GM18511 (cell line): ENCODE results near the gene TBC1D16.

ENCODE experiments used
- ATAC-seq: cut with Tn5 transposase; IDR thresholded peaks from one replicate; pipeline ENCODE4 v1.9.1; 2021; ENCODE audit warnings: mild to moderate bottlenecking, moderate library complexity; ENCODE audit not compliant: unreplicated experiment

TBC1D16 gene

GRCh38 chr17:79952901-79953300 lies 82.8 kb downstream of the TBC1D16 start:
- no peak for ATAC-seq

- ATAC-seq = no peak
Observed at GRCh38 chr17:79952265-79952877, 83.3 kb downstream of the TBC1D16 start.

DNA sequence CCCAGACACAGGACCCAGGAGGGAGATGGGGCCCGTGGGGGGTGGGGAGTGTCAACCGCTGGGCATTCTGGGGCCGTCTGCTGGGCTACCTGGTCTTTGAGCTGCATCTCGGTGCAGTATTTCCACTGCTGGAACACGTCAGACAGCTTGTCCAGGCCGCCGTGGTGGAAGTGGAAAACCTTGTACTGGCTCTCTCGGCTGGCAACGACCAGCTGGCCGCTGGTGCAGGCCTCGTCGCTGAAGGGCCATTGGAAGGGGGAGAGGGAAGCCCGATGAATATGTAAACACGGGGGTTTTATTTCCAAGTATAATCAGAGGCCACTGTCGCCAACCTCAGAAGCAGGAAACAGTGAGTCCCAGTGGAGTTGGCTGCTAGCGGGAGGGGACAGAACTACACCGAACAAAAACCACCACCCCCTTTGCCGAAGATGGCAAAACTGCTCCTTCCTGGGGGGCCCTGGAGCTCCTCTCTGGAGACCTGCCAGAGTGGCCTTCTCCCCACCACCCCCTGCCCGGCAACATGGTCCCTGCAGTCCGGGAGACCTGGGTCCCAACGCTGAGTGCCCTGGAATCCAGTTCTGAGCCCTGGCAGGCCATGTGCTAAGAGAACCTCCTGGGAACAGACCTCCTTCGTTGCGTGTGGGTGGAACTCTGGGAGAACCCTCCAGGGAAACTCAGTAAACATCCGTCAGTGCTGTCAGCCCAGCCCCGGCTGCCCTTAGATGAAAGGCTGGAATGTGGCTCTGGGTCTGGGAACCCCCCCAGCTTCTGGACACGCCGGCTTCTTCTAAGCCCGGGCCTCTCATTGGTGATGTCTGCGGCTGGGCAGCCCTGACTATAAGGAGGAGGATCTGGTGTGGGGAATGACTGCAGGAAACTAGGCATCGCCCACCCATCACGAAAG lies 84.1 kb downstream of the TBC1D16 start:
- ATAC-seq = no peak

DNA sequence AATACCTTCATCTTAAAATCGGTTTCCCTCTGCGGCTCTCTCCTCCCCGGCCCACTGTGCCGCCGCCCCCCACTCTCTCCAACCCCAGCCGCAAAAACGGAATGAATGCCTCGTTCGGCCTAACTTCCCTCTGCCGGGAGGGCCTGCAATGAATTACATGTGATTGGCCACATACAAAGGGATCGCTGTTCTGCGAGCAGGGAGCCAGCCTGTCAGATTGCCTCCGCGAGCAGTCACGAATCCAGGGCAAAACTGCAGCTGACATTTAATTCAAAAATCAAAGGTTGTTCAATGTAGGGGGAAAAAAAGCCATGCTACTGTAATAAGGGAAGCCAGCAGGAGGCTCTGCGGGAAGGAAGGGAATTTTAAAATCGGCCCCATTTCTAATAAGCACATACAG lies 84.9 kb downstream of the TBC1D16 start:
- ATAC-seq = no peak

DNA sequence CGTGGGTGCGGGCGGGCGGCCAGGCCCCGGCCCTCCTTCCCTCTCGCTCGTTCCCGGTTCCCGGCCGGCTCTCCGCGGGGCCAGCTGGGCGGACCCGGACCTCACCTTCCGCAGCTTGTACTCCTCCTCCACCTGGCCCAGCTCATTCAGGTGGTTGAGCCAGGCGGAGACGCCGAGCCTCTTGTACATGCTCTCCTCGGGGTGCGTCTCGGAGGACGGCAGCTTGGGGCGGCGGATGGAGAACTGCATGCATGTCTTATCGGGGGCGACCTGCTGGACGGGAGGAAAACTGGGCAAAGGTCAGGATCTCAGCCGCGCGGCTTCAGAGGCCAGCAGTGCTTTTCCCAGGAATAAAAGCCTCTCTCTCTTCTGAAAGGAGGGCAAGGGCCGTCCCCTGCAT lies 85.4 kb downstream of the TBC1D16 start:
- ATAC-seq = no peak

DNA sequence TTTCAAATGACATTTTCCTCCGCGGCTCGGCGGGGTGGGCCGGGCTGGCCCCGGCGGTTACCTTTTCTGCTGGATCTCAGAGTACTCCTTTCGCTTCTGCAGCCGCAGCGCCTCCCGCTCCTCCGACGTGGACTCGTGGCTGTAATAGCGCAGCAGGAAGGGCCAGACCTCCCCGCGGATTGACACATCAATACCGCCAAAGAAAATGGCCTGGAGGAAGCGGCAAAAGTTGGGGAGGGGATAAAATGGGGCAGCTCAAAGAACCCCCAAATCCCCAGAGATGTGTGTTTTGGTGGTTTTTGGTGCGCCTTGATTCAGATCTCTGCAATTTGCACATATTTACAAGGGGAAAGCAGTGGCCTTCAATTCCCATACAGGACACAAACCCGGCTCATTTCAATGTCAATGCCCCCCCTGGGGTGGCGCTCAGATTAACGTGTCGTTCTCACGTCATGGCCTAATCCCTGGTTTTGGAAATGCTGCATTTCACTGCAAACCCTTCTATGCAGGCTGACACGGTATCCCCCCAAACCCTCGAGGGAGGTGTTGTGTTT lies 85.9 kb downstream of the TBC1D16 start:
- ATAC-seq = no peak

DNA sequence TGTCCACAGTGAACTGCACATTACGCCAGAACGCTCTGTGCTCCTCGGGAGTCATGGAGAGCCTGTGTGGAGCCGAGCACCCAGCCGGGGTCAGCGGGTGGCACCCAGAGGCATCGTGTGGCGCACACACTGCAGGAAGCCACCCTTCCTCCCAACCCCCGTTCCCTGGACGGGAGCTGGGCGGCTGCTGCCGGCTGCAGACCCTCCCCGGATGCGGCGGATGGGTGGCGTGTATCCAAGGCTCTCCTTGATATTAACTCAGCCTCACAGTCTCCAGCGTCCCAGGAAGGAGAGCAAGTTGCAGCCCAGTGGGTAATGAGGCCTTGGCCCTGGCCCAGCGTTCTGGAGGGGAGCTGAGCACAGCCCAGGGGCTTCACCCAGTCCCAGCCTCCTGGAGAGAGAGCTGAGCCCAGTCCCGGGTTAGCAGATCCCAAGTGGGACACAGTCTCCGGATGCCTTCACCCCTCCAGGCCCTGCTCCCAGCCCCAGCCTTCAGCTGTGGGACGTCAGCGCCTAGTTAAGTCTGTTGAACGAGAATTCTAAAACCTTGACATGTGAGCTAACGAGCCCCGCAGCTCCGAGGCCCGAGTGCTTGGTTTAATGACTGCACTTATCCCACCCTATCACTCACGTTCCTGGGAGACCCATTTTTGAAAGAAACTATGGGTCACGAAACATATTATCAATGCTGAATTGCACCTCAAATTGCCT lies 86.6 kb downstream of the TBC1D16 start:
- ATAC-seq = no peak

- no peak for ATAC-seq
Observed at GRCh38 chr17:79948406-79948944, 87.2 kb downstream of the TBC1D16 start.

- ATAC-seq = no peak
Observed at GRCh38 chr17:79947351-79948031, 88.2 kb downstream of the TBC1D16 start.

DNA sequence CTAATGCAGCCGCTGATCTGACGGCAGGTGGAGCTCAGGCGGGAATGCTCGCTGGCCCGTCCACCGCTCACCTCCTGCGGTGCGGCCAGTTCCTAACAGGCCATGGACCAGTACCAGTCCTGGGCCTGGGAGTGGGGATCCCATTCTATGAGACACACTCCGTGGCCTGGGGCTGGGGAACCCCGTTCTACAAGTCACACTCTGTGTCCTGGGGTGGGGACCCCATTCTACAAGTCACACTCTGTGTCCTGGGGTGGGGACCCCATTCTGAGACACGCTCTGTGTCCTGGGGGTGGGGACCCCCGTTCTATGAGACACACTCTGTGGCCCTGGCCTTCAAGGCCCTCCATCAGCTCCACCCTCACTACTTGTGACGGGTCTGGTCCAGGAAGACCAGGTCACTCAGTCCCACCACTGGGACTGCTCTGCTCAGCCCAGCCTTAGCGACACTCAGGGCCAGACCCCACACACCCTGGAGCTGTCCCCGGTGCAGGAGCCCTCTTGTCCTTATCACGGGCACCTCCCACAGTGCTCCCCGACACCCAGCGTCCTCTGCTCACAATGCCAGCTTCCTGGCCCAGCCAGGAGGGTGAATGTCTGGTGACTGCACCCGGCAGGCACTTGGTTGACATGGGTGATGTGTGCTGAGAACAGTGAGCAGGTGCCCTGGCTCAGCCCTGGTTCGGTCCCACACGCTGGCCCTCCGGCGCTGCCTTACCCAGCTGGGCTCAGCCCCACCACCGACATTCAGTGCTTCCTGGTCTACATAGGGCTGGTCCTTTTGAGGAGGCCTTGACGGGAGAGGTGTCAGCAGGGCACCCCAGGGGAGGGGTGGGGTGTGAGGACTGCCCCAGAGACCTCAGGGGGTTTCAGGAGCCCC lies 89.1 kb downstream of the TBC1D16 start:
- ATAC-seq = no peak

DNA sequence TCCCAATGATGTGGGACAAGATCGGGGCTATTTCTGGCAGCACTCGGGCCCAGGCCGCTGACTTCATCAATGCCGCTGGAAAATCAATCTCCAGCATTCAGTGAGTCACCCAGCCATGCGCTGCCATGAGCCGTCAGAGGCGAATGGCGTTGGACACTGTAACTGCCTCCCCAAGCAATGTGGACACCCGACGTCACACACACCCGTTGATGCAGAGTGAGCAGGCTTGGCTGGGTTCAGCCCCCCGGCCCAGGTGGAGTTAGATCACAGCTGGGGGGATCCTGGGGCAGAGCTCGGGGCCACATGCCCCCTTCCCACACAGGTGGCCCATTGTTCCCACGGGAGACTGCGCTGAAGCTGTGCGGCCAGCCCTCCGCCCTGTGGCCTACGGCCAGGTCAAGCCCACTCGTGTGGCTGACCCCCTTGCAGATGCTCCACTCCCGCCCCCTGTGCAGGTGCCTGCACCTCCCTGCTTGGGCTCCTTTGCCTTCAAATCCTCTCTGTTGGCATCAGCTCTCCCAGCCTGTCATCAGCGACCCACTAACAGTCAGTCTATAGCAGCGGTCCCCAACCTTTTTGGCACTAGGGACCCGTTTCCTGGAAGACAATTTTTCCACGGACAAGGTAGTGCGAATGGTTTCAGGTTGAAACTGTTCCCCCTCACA lies 89.9 kb downstream of the TBC1D16 start:
- ATAC-seq = no peak

- ATAC-seq = no peak
Observed at GRCh38 chr17:79944821-79945391, 90.8 kb downstream of the TBC1D16 start.

- ATAC-seq = no peak
Observed at GRCh38 chr17:79944251-79944812, 91.3 kb downstream of the TBC1D16 start.

DNA sequence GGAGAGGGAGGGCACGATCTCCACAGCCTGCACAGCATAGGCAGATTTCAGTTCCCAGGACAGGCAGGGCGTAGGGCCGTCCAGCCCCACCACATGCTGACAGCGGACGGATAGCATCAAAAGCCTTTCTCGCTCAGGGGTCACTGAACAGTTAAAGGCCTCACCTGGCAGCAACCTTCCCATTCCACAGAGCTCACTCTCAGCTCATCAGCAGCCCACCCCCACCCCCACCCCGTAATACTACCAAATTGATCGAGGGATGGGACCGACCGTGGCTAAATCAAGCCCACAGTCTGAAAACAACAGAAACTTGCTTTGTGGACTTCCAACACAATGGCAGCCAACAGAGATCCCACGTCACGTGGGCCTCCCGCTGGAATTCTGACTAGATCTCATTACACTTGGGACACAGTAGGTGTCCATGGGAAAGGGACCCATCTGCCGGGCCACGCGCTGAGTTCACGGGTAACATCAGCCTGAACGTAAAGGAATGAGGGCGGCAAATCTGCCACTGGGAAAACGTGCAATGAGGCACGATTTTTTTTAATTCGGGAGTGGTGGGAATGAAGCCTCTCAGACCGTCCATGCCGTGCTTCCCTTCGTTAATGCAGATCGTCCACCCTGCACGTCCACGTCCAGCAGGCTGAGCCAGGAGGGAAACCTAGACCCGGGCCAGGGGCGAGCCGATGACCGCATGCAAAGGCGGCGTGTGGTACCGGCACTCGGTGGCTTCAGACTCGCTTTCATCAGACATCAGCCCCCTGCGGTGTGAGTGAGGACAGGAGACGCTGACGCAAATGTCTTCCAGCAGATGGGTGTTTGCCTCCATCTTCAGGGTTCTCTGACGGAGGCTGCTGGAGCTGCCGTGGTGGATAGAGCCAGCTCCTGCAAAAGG lies 92.1 kb downstream of the TBC1D16 start:
- no peak for ATAC-seq

DNA sequence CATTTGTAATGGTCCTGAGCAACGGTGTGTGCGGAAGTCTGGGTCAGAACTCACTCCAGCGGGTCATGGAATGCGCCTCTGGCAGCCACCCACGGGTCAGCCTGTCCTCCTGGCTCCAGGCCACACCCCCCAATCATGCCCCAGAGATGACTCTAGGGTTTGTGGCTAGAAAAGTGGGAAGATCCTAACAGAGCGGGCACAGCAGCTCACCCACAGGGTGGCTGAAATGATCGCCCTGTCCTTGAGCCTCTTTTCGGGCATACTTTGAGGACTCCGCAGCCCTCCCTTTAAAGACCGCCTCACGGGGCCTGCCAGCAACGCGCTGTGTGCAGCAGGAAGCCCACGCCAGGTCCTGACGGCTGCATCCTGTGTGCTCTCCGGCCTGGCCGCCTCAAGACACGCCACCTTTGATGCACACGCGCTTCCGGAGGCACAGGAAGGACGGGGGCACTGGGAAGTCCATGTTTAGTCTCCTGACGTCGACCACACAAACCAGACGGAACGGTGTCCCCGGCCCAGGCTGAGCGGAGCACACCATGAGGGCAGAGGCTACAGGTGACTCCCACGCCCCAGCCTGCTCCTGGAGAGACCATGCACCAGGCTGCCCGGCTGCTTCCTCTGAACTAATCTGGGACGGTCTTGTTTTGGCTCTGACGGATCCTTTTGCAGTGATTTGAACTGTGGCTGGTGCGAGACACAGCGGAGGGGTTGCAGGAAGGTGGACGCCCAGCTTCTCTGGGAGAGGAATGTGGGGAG lies 92.9 kb downstream of the TBC1D16 start:
- no peak for ATAC-seq

DNA sequence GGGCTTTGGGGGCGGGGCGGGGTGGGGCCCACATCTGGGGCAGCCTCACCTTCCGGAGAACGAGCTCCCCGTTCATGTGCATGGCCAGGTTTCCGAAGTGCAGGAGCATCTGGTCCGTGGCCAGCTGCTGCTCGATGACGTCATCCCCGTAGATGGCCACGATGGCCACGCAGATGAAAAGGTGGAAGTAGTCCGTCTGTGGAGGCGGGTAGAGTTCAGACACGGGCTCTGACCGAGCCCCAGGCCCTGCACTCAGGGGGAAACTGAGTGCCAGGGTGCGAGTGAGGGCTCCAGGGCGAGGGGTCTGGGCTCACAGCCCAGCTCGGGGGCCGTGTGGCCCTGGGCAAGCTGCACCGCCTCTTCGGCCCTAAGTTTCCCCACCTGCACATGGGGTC lies 93.7 kb downstream of the TBC1D16 start:
- ATAC-seq = no peak
